Effector CD8-positive, alpha-beta T cell (primary cell): ENCODE measurements around the gene NAGPA.

ENCODE experiments used
- DNase-seq: peaks from one replicate; lab custom pipeline; 2025; lab: John Stamatoyannopoulos, UW

NAGPA gene

GRCh38 chr16:5027575-5028235 lies 6.0 kb downstream of the NAGPA start:
- no peak for DNase-seq

GRCh38 chr16:5027086-5027485 lies 6.6 kb downstream of the NAGPA start:
- DNase-seq, result no peak

DNA sequence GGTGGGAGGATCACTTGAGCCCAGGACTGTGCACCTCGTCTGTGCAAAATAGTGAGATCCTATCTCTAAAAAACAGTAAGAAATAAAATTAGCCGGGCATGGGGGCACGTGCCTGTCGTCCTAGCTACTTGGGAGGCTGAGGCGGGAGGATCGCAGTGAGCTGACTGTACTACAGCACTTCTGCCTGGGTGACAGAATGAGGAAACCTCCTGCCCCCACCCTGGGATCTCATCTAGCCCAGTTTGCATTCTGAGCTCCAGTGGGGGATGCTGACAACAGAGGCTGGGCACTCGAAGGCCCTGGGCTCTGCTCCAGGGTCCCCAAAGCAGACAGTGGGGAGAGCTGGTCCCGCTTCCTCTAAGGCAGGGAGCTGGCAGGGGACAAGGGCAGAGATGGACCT lies 7.1 kb downstream of the NAGPA start:
- DNase-seq, result no peak

DNA sequence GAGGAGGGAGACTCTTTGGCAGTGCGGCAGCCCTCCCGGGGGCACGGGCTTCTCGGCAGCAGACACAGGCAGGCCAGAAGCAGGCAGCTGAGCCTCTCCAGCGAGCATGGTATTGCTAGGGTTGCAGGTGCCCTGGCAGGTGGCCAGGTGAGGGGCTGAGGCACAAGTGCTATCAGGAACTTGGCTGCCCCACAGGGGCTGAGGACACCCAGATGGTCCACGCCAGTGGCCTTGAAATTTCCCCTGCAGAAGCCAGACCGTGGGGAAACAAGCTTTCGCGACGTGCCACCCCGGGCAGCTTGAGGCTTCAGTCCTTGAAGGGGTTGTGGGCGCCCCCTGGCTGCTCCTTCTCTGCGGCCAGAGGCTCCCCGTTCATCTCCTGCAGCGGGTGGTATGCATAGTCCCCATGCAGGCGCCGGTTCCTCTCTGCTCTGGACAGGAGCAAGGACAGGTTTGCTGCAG lies 8.5 kb downstream of the NAGPA start:
- DNase-seq, result no peak

DNA sequence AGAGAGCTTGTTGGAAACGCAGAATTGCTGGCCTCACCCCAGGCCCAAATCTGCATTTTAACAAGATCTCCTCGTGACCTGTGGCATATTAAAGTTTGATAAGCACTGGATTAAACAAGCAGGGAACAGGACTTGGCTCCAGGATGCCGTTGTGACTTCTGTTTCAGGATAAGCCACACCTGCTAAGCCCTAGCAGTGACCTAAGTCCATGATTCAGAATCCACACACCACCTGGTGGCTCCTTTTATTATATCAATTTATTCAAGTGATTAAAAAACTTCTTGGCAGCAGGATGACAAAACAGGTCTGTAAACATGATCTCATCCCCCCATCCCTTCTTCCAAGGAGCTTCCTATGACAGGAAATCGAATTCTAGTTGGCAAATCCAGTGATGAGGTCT lies 9.1 kb downstream of the NAGPA start:
- no peak for DNase-seq

GRCh38 chr16:5022521-5022920 lies 11.2 kb downstream of the NAGPA start:
- no peak for DNase-seq

- DNase-seq, result no peak
These were observed 13.2 kb downstream of the NAGPA start for GRCh38 chr16:5020551-5020950.

GRCh38 chr16:5019775-5020174 lies 14.0 kb downstream of the NAGPA start:
- no peak for DNase-seq

DNA sequence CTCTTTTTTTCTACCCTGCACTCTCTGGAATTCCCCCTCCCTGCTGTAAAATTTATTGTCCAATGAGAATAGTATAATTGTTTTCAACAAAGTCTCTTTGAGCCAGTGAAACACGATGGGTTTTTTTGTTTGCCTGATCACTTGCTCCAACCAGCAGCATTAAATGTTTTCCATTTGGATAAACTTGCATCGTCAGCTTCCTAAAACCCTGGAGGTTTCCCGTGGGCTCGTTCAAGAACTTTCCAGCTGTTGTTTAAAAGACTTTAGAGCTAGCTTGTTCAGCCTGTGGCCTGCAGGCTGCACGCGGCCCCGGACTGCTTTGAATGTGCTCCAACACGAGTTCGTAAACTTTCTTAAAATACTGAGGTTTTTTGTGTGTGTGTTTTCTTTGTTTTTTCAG lies 14.9 kb downstream of the NAGPA start:
- no peak for DNase-seq

- DNase-seq, result no peak
These were observed 16.1 kb downstream of the NAGPA start for GRCh38 chr16:5017678-5017969.

GRCh38 chr16:5016967-5017677 lies 16.6 kb downstream of the NAGPA start:
- no peak for DNase-seq

DNA sequence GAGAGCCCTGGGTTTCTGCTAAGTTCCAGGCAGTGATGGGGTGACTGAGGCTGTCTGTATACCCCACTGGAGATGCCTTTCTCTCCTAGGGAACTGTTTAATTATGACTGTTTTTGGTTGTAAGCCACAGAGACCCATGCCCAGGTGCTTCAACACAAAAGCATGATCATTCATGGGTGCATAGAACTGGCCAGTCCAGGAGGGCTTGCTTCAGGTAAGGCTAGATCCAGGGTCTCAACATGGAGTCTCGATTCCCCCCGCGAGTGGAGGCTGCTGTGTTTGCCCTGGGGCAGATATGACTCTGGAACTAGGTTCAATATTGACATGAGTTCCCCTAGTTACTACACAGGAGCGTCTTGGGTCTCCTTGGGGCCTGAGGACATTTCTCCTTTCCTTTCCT lies 17.8 kb downstream of the NAGPA start:
- DNase-seq, result no peak

GRCh38 chr16:5015351-5015750 lies 18.4 kb downstream of the NAGPA start:
- no peak for DNase-seq

- DNase-seq, result no peak
These were observed 20.8 kb downstream of the NAGPA start for GRCh38 chr16:5012887-5013286.

DNA sequence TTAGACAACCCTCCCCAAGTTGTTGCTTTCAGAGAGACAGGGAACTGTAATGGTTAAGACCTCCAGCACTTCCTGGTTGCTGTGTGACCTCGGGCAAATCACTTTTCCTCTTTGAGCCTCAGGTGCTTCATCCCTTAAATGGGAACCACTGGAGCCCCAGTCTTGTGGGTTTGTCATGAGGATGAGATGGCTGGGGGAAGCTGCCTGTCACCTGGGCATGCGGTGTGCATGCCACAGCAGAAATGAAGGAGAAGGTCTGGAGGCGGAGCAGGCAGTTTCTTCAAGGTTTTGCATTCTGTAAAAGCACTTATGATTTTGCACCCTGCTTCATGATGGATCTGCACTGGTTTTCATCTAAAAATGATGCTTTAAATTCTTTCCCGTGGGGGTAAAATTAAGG lies 22.1 kb downstream of the NAGPA start:
- no peak for DNase-seq

GRCh38 chr16:5010576-5011329 lies 23.0 kb downstream of the NAGPA start:
- DNase-seq, result no peak

GRCh38 chr16:5008311-5008731 lies 25.4 kb downstream of the NAGPA start:
- no peak for DNase-seq

- DNase-seq, result no peak
These were observed 26.5 kb downstream of the NAGPA start for GRCh38 chr16:5007256-5007655.

DNA sequence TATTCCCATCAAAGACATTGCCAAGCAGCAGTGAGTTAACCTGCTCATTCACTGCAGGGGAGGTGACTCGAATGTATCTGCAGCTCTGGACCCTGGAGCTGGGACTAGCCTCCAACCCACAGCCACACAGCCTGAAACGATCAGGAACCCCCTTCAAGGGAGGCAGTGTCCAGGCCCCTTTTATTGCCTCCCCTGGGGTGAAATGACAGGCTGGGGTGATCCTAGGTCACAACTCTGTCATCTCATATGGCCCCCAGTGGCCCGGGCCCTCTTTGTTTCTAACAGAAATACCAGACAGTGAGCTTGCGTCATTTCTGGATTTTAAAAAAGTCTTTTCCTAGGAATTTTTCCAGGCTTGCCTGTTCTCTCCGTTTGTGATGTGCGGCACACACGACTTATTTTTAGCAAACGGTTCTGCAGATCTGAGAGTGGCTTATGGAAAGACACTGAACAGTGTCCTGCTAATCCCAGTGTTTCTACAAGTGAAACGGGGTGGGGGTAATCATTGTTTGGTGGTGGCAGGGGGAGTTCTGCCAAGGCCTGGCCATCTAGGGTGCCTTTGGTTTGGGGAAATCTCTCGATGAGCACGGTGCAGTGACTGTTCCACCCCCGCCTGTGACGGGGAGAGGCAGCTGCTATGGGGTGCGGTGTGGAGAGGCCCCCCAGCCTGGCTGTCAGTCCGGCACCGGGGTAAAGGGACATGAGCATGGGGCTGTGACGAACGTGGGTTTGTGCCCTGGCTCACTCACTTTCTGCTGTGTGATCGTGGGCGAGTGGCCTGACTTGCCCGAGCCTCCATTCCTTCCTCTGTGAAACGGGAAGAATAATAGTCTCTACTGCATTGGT lies 27.2 kb downstream of the NAGPA start:
- DNase-seq, result no peak

DNA sequence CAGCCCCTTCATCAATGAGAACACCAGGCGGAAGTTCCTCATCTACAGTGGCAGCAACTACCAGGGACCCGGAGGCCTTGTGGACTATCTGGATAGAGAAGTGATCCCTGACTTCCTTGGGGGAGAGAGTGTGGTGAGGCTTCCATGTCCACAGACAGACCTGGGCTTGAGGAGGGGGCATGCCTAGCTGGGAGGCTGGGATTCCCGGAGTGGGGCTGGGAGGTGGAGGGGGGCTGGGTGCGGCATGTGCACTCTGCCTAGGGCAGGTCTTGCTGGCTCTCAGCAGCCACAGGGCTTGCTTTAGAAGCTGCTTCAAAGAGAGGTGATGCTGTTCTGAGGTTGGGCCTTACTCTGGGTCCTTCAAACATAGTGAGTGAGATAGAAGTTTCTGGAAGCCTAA lies 27.8 kb downstream of the NAGPA start:
- no peak for DNase-seq

DNA sequence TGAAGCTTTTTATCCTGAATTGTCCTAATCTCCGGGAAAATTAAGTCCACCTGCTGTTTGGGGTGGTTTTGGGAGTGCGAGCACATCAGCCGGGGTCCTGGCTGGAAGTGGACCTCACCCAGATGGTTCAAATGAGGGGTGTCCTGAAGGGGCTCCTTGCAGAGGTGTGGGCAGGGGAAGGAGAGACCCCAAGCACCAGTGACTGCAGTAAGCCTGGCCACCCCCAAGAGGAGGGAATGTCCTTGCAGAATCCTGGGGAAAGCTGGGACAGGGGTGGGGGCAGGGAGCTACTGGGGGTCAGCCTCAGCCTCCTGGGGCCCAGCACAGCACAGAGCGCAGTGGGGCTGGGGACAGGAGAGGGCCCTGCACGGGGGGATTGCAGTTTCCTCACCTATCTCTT lies 29.4 kb downstream of the NAGPA start:
- no peak for DNase-seq

DNA sequence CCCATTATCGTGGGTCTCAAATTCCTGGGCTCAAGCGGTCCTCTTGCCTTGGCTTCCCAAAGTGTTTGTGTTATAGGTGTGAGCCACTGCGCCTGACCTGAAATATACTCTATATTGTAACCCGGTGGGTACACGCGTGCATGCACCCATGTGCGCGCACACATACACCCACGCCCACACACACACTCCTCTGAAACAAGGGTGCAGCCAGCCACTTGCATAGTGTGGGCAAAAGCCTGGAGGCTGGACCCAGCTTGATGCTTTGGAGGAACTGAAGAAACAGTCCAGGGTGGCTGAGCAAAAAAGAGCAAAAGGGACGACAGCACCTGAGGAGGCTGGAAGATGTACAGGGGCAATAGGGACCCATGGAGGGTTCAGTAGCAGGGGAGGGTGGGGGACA lies 29.9 kb downstream of the NAGPA start:
- DNase-seq, result no peak
